Activated CD8-positive, alpha-beta T cell treated with anti-CD3 and anti-CD28 coated beads for 36 hours (primary cell): ENCODE measurements around the gene SASH1. TPM values are rescaled to one million over a fixed set of nuclear protein-coding genes. Genes with fewer than 3 reads are reported as not detected.
A peak's percentile ranks its signal among the peaks of the same experiment; 100 is the strongest.

Experiments
- ATAC-seq: fragments of 200-7000 bp; cut with Tn5 transposase; one replicate; pipeline ENCODE4 v1.10.0; 2021; ENCODE audit warnings: mild to moderate bottlenecking, moderate library complexity
- CTCF ChIA-PET: fragments of 350-600 bp; sonication (Branson Sonifier 250); formaldehyde crosslinking; loops from one replicate; lab custom pipeline; 2021; ENCODE audit warnings: antibody characterized with exemption; lab: Charles Lee
- POLR2A ChIA-PET: fragments of 350-600 bp; sonication (Branson Sonifier 250); formaldehyde crosslinking; loops from one replicate; lab custom pipeline; 2021; ENCODE audit warnings: antibody characterized with exemption; lab: Charles Lee
- DNase-seq: peaks from one replicate; pipeline ENCODE4 v3.0.0-alpha.2; 2020
- H3K27ac Mint-ChIP-seq: one replicate; pipeline ENCODE4 v1.8.0; 2021; ENCODE audit warnings: mild to moderate bottlenecking, mixed read lengths
- H3K27me3 Mint-ChIP-seq: one replicate; pipeline ENCODE4 v1.8.0; 2021; ENCODE audit warnings: mixed read lengths
- H3K36me3 Mint-ChIP-seq: one replicate; pipeline ENCODE4 v1.8.0; 2021; ENCODE audit warnings: low read depth, mixed read lengths
- H3K4me1 Mint-ChIP-seq: one replicate; pipeline ENCODE4 v1.8.0; 2021; ENCODE audit warnings: low read depth, mixed read lengths
- H3K4me3 Mint-ChIP-seq: one replicate; pipeline ENCODE4 v1.8.0; 2021; ENCODE audit warnings: mild to moderate bottlenecking, moderate library complexity, mixed read lengths
- H3K9me3 Mint-ChIP-seq: one replicate; pipeline ENCODE4 v1.8.0; 2021; ENCODE audit warnings: mixed read lengths
- intact Hi-C: fragments of 100-400 bp; cut with micrococcal nuclease; formaldehyde crosslinking; loops from one replicate; pipeline ENCODE4 v1.10.0; 2022
- total RNA-seq, 2 experiments: library from RNA; stranded (reverse); gene quantifications; one replicate each; pipeline ENCODE4 v1.2.3, GENCODE V29; 2021
- TF ChIP-seq, protein P1 (sequence below): fragments of 200-600 bp; IDR thresholded peaks from one replicate; pipeline ENCODE4 v1.8.0; 2022; ENCODE audit warnings: antibody characterized with exemption, mild to moderate bottlenecking

SASH1 gene
- total RNA-seq, 2 experiments from 2014 or later, result 0.04 to 0.05 TPM

DNA sequence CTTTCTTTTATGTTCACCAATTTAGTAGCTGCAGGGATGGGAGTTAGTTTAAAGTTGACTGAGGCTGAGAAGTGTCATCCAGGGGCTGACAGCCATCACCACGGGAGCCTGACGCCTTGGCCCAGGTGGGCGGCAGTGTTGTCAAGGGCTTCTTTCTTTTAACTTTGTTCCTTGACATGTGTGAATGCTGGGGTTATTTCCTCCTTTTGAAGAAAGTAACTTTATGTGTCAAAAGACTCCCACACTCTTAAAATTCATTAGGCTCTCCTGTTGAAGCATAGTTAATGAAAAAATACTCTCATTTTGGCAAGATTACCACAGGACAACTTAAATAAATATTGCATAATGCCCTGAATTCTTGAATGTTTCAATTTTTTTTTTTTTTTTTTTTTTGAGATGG, 50.0 kb downstream of the SASH1 start:
- TF ChIP-seq, protein P1, sequence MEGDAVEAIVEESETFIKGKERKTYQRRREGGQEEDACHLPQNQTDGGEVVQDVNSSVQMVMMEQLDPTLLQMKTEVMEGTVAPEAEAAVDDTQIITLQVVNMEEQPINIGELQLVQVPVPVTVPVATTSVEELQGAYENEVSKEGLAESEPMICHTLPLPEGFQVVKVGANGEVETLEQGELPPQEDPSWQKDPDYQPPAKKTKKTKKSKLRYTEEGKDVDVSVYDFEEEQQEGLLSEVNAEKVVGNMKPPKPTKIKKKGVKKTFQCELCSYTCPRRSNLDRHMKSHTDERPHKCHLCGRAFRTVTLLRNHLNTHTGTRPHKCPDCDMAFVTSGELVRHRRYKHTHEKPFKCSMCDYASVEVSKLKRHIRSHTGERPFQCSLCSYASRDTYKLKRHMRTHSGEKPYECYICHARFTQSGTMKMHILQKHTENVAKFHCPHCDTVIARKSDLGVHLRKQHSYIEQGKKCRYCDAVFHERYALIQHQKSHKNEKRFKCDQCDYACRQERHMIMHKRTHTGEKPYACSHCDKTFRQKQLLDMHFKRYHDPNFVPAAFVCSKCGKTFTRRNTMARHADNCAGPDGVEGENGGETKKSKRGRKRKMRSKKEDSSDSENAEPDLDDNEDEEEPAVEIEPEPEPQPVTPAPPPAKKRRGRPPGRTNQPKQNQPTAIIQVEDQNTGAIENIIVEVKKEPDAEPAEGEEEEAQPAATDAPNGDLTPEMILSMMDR, result no peak
- DNase-seq (peak; percentile 5), ATAC-seq (no peak)
- no peak overlapping the region for H3K27ac Mint-ChIP-seq
- H3K4me3 Mint-ChIP-seq, result no peak overlapping the region
- H3K27me3 Mint-ChIP-seq, result peaks cover 4% of the 10 kb centered on the region
- ChIA-PET POLR2A (no interaction called here), CTCF (no interaction called here)
- no peaks in the 10 kb centered on the region for H3K9me3 Mint-ChIP-seq
- H3K36me3 Mint-ChIP-seq, result no peaks in the 10 kb centered on the region
- H3K4me1 Mint-ChIP-seq, result no peaks in the 10 kb centered on the region
- intact Hi-C loops, result no loop called here

DNA sequence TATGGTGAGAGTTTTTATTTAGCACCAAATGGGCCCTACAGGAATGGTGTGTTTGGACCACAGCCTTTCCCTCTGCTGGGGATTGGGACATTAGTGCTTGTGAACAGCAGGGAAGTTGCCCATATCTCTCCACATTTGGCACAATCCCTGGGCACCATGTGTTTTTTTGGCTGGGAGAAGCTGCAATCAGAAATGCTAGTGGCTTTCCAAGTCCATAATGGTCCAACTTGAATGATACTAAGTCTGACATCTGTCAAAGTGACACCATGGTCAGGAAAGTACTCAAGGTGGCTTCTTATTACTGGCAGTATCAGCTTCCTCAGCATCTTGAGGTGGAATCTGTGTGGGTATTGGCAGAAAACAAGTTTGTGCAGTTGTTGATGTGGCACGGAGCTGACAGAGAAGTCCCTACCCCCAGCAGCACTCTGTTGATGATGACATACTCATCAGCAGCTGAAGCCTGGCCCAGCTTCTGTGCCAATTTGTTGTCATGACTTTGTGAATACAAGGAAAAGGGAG, 53.0 kb downstream of the SASH1 start:
- TF ChIP-seq, protein P1, result no peak
- Mint-ChIP-seq H3K27me3 (peaks cover 4% of the 10 kb centered on the region), H3K4me1 (no peaks in the 10 kb centered on the region), H3K9me3 (no peaks in the 10 kb centered on the region), H3K4me3 (no peak overlapping the region), H3K27ac (no peak overlapping the region), H3K36me3 (no peaks in the 10 kb centered on the region)
- intact Hi-C loops, result no loop called here
- CTCF ChIA-PET, result no interaction called here
- ATAC-seq (no peak), DNase-seq (no peak)
- POLR2A ChIA-PET, result no interaction called here

DNA sequence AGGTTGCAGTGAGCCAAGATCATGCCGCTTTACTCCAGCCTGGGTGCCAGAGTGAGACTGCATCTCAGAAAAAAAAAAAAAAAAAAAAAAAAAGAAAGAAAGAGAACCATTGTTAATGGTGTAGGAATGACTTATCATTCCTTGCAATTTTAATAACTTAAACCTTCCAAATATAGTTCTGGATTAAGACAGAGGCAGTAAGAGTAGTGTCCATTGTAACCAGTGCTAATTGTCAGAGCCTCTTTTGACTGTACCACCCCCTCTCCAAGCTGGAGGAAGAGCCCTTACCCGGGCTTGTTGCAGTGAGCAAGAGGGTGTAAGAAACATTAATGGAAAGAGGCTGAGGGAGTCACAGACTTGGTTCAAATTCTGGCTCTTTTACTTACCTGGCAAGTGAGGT, 53.8 kb downstream of the SASH1 start:
- Mint-ChIP-seq H3K9me3 (no peaks in the 10 kb centered on the region), H3K4me1 (no peaks in the 10 kb centered on the region), H3K27me3 (peaks cover 2% of the 10 kb centered on the region), H3K4me3 (no peak overlapping the region), H3K36me3 (no peaks in the 10 kb centered on the region), H3K27ac (no peak overlapping the region)
- no peak for DNase-seq
- CTCF ChIA-PET, result interaction anchor here (1.0 kb wide), 2 partner anchors 11 to 219 kb away, joined by 3 to 4 read pairs; no protein-coding TSS in a partner anchor
- TF ChIP-seq, protein P1, result no peak
- POLR2A ChIA-PET, result no interaction called here
- intact Hi-C loops, result no loop called here
- ATAC-seq, result no peak

DNA sequence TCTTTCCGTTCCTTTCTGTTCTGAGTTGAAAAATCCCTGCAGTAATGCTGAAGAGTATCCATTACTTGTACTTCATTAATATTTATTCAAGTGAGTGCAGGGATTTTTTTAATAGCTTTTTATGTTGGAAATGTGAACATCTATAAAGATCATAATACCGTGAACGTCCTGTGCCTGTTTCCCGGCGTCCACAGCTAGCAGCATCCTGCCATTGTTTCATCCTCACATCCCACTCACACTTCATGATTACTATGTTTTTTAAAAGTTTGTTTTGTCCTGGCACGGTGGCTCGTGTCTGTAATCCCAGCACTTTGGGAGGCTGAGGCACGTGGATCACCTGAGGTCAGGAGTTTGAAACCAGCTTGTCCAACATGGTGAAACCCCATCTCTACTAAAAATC, 54.3 kb downstream of the SASH1 start:
- no peak overlapping the region for H3K4me3 Mint-ChIP-seq
- DNase-seq, result no peak
- TF ChIP-seq, protein P1, result no peak
- ChIA-PET CTCF (interaction anchor here (1.0 kb wide), 2 partner anchors 11 to 220 kb away, joined by 3 to 4 read pairs; no protein-coding TSS in a partner anchor), POLR2A (no interaction called here)
- no peaks in the 10 kb centered on the region for H3K4me1 Mint-ChIP-seq
- intact Hi-C loops, result no loop called here
- peaks cover 2% of the 10 kb centered on the region for H3K27me3 Mint-ChIP-seq
- ATAC-seq, result no peak
- no peaks in the 10 kb centered on the region for H3K36me3 Mint-ChIP-seq
- H3K9me3 Mint-ChIP-seq, result no peaks in the 10 kb centered on the region
- H3K27ac Mint-ChIP-seq, result no peak overlapping the region

DNA sequence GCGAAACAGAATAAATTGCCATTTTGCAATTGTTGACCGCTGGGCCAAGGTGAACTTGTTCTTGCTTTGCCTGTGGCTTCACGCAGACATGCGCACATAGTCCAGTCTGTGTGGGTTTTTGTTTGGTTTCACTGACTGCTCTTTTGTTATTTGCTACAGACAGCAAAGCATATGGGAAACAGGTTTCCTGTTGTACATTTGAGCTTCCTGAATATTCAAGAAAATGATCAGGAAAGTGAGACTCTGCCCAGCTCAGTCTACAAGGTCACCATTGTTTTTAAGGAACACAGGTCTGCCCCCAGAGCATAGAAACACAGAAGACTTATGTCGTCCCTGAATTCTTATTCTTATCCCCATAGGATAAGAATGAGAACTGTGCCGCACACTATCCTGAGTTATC, 55.6 kb downstream of the SASH1 start:
- POLR2A ChIA-PET, result no interaction called here
- H3K27ac Mint-ChIP-seq, result no peak overlapping the region
- H3K4me3 Mint-ChIP-seq, result no peak overlapping the region

More for the DNA sequence above, 55.6 kb downstream of the SASH1 start:
- H3K36me3 Mint-ChIP-seq, result no peaks in the 10 kb centered on the region
- TF ChIP-seq, protein P1, result no peak
- no peak for ATAC-seq
- no peaks in the 10 kb centered on the region for H3K4me1 Mint-ChIP-seq
- CTCF ChIA-PET, result no interaction called here
- no peak for DNase-seq
- H3K9me3 Mint-ChIP-seq, result no peaks in the 10 kb centered on the region
- peaks cover 4% of the 10 kb centered on the region for H3K27me3 Mint-ChIP-seq
- intact Hi-C loops, result no loop called here
